ENCODE measurements around the gene CRADD.
"Not testable (repeated sequence)": the region's sequence is repeated elsewhere in the genome, so short reads cannot be mapped to it uniquely, and the experiment has no call there.

The CRADD gene

DNA sequence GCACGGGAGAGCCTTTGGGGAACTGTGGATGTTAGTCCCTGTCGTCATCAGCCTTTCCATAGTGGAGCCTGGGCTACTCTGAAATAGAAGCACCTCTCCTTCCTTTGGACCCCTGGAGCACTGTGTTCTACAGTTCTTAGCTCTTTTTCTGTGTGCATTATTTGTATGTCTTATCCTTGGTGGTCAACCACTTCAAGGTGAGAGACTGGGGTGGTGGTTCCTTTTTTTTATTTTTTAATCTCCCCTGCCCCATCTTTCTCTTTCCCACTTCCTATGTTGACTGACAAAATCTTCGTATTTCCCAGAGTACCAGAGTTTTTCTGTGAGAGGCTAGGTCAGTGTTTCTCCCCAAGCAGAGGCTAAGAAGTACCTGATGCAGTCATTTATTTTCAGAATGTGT lies 111.7 kb downstream of the CRADD start:
- no peak for DNase-seq

DNA sequence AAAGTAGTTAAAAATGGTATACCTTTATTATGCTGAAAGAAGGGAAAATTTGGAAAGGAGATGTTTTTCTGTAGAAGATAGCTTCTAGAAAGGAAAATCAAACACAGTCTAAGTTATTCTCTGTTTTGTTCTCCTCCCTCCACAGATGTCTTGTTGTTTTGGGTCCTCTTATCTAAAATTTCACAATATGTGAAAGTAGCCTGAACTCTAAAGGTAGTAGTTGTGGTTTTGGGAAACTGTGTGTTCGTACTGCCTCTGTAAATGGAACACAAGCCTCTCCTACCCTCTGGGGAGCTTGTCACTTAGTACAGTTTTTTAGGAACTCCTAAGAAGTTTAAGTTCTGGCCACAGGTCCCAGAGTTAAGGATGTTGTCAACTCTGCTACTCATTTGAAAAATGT lies 112.6 kb downstream of the CRADD start:
- DNase-seq = no peak

DNA sequence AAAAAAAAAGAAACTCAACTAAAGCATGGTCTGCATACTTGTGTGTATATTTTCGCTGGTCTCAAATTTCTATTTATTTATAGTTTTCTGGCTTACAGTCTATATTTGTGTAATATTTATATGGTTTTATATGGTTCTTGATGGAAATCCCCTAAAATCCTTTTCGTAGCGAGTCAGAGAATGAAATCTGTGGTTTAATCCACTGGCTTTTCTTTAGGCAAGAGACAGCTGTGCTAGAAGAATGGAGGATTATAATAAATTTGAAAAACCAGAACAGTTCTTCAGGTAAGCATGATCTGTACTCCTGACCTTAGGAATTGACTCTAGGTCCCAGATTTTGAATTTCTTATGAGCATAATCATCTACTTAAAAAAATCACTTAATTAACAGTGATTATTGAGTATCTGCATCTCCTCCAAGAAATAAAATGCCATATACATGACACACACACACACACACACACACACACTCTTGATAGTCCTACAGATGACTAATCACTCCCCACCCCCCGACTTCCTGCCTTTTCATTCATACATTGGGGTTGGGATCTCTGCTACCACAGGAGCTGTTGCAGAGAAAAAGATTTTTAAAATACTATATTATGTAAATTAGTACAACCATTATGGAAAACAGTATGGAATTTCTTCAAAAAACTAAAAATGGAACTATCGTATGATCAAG lies 113.4 kb downstream of the CRADD start:
- no peak for DNase-seq

DNA sequence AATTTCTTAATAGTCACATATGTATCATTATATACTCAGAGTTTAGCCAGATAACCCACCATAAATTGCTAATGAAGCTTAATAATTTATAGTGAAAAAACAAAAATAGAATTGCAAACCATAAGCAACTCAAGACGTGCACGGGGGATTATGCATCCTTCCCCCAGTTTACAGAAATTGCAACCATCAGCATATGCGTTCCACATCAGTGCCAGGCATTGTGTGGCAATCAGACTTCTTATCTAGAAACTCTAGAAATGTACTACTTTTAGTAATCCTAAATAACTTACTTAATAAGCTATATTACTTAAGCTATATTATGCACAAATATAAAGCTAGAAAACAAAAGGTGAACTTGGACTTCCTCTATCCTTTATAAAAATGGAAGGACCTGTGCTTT lies 115.8 kb downstream of the CRADD start:
- DNase-seq = no peak

DNA sequence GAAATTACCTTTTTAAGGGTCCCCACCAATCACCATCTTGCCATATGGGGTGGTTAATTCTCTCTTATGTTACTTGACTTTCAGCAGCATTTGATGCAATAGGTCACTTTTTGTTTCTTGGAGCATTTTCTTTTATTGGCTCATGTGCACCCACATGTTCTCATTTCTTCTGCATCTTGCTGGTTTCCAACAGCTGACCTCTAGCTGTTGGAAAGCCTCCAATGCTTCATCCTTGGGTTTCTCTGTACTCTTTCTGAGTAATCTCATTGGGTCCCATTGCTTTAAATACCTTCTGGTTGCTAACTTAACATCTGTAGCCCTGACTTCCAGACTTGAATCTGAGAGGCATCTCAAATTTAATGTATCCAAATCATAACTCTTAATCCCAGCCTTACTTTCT lies 116.8 kb downstream of the CRADD start:
- no peak for DNase-seq

DNA sequence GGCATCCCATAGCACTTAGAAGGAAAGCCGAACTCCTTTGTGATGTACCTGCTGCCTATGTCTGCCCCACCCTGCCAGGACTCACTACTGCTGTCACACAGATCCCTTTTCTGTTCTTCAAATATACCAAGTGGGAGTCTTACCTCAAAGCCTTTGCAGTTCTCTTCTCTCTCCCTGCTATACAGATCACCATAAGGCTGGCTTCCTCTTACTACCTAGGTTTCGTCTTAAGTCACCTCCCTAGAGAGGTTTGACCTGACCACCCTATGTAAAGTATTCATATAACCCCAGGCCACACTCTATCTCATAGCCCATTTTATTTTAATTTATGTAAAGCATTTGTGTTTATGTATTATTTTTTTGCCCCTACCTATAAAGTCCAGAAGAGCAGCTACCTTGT lies 117.6 kb downstream of the CRADD start:
- no peak for DNase-seq

DNA sequence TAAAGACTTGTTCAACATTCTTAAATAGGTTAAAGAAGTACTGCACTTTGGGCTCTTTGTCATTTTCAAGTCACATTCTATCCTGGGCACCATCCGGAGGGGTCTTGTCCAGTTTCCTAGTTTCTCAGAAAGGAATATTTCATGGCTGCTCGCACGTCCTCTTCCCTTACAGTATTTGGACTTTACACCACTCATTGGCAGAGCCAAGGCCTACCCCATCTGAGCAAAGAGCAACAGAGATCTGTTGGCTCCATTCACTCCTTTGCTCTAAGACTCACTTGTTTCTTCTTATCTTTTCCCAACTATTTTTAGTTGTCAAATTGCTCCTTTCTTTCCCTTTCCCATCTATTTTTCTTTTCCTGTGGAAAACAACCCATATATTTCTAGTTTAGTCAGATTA lies 118.2 kb downstream of the CRADD start:
- no peak for DNase-seq

DNA sequence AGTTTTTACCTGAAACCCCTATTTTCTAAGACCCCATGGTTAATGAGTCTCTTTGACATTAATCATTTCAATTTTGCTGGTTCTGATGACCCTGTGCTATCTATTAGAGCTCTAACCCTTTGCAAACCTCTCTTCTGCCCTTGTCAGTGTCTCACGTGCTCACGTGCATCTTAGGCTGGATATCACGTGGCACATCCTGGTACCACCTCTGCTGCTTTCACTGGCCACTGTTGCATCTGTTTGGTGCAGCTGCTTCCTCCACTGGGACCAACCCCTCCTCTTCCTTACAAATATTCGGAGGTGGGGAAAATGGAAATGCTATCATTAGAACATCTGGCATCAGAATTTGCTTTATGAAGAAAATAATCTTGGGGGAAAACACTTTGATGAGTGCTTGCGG lies 119.6 kb downstream of the CRADD start:
- no peak for DNase-seq

DNA sequence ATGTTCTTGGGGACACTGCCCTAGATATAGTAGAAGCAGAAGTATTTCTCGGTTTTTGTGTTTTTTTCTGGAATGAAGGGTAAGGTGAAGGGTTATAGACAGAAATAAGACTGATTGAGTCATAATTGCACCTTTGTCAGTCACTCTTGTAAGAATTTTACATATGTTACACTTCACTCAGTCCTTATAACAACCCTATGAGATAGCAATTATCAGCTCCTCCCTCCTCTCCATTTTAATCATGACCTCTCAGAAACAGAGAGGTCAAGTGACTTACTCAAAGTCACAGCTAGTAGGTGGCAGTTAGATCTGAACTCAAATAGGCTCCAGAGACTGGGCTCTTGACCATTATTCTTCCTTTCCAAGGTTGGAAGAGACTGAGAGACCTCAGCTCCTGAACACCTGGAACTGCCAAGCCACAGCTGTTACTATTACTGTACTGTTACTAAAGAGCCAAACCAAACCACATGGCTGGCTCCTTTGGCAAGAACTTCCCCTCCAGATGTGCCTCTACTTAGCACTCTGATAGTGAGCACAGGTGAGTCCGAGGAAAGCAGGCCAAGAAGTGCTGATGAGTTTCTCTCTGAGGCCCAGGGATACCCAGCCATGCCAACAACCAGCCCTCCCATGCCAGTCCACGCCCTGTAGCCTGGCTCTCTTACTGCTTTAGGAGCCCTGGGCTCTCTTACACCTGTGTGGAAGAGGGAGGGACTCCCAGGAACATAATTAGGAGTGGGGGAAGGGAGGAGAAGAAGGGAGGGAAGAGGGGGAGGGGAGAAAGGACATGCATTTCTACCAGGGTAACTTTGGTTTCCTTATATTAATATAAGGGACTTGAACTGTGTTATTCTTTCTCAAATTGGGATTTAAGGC lies 121.3 kb downstream of the CRADD start:
- DNase-seq = no peak

DNA sequence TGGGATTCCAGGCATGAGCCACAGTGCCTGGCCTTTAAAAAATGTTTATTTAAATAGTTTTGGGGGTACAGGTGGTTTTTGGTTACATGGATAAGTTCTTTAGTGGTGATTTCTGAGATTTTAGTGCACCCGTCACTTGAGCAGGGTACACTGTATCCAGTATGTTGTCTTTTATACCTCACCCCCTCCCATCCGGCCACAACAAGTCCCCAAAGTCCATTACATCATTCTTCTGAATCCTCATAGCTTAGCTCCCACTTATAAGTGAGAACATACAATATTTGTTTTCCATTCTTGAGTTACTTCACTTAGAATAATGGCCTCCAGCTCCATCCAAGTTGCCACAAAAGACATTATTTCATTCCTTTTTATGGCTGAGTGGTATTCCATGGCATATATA lies 124.5 kb downstream of the CRADD start:
- not testable (repeated sequence) for DNase-seq

DNA sequence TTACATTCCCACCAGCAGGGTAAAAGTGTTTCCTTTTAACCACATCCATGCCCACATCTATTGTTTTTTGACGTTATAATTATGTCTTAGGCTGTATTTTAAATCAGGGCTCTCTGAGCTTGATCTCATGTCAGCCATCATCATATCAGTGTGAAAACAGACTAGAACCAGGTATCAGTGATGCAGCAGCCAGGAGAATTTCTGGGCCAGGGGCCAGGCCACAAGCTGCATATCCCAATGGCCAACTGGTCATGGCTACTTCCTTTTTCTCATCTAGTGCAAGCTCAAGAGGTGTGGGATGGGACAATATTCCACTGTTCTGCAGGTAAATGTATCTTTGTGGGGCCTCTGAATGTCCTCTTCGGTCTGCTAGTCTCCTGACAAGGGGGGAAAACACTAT lies 125.1 kb downstream of the CRADD start:
- no peak for DNase-seq

DNA sequence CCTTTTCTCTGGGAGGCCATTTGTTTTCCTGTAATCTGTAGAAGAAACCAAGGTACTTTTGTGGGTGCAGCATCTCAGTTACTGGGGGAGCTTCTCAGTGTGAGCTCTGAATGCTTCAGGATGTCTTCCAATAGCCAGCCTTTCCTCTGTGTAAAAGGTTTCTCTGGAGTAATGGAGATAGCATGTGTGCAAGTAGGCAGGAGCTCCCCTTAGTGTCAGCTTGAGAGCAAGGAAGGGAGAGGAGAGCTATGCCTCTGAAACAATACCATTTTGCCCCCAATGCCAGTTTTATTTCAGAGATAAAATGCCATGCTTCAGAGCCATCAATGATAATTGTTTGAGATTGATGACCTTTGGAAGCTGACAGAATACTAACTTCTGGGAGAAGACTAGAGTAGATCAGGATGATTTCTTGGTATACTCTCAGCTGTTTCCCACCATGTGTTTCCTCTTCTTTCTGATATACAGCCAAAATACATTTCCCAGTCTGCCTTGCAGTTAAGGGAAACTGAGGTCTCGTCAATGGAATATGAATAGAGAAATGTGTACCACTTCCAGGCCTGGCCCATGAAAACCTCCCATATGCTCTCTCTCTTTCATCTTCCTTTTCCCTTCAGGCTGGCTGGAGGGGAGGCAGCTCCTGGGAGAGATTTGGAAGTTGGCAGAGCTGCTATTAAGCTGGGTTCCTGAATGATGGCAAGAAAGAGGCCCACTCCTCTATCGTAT lies 125.7 kb downstream of the CRADD start:
- DNase-seq = no peak

DNA sequence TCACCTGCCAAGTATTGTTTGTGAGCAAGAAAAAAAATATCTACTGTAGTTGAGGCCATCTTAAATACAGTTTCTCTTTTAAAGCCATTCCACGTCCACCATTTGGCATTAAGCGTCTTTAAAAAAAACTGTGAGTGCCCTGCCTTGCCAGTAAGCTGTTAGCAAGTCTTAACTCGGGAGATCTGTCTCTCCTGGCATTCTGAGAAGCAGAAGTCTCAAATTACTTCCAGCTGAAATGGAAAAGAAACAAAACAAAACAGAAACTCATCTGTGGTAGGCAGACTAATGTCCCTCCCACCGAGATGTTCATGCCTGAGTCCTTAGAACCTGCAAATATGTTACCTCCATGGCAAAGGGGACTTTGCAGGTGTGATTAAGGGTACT lies 126.2 kb downstream of the CRADD start:
- no peak for DNase-seq

DNA sequence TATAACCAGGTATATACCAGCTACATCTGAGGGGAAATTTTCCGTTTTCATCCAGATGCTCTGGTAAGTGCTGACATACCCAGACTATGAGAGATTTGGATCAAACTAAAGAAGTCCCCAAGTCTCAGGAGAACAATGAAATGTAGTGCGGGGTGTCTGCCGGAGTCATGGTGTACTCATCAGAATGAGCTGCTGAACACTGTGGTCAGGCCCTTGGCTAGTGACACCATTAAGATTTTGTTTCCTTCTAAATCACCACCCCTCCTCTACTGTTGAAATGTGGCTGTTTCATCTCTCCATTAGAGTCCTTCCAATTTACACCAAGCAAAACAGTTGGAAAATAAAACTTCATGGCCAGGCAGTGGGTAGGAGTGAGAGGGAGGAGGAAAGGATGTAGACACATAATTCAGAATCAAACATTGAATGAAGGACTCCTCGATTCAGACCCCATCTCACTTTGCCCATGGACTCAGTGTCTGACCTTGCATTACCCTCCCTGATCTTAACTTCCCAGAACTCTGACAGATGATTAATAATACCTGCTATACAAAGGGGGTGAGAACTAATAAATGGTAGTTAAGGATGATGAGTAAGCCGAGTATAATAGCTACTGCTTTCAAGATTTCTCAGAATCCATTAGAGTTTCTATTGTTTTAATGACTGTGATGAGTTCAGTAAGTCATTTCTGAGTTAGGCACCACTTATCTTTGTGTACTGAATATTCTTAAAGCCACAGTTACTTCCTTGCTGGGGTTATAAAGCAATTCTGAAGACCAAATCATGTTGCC lies 127.4 kb downstream of the CRADD start:
- DNase-seq = no peak

DNA sequence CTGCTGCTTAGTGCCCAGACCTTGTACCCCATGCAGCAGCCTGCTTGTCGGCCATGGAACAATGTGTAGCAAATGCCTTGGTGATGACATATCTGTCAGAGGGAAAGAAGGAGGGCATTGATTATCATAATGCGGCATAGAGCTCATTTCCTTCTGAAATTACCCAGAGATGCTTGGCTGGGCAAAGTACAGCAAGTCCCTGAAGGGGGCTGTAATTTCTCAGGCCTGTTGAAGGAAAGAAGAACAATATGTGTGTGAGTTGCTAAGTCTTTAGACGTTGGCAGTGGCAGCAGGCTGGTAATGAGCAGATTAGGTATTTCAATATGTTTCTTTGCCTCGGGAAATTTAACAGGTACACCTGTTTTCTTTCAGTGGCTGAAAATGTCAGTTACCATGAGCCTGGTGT lies 128.6 kb downstream of the CRADD start:
- DNase-seq = no peak

DNA sequence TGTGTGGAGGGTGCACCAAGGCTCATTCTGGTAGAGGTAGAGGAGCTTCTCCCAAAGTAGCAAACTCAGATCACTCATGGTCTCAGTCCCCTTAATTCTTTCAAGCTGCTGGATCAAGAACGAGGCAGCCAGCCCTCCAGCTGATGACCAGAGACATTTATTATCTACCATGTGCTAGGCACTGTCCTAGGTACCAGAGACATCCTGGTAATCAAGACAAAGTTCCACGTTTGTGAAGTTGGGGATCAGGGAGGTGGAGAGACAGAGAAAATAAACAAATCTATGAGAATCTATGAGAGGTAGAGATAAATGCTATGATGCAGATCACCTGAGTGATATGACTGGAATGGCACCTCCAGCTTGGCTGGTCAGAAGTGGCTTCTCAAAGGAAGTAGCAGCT lies 130.2 kb downstream of the CRADD start:
- DNase-seq = no peak

DNA sequence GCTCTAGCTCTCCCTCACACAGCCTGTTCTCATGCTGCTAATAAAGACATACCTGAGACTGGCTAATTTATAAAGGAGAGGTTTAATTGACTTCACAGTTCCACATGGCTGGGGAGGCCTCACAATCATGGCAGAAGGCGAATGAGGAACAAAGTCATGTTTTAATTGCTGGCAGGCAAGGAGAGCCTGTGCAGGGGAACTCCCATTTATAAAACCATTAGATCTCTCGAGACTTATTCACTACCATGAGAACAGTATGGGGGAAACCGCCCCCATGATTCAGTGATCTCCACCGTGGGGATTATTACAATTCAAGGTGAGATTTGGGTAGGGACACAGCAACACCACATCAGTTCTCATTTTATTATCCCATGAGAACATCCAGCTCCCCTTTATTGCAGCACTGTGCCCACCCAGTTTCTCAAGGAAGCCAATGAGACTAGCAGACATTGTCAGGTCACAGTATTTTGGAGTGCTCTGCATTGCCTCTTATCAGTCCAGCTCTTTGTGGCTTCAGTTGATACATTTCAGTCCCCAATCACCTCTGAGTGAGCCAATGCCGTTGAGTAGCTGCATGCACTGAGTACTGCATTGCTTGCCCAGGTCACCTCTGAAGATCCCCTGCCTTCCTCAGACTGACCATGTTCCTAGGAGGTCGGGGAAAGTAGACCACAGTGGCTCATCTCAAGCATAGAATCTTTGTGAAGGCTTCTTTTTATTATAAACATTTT lies 131.2 kb downstream of the CRADD start:
- no peak for DNase-seq

DNA sequence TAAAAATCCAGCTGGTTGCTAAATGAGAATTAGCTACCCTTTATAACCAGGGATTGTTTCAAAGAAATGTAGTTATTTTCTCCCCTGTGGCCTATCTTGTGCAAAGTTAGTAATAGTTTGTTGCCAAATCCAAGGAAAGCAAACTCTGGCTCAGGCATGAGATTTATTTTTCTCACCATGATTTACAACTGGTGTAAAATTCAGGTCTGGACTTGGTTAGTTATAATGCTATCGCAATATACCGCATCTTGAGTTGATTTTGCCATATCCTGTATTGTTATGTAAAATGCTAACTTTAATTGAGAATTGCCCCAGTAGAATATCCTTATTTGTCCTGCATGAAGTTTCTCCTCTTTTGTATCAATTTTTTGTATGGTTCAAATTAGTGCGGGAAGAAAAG lies 135.5 kb downstream of the CRADD start:
- DNase-seq = no peak

DNA sequence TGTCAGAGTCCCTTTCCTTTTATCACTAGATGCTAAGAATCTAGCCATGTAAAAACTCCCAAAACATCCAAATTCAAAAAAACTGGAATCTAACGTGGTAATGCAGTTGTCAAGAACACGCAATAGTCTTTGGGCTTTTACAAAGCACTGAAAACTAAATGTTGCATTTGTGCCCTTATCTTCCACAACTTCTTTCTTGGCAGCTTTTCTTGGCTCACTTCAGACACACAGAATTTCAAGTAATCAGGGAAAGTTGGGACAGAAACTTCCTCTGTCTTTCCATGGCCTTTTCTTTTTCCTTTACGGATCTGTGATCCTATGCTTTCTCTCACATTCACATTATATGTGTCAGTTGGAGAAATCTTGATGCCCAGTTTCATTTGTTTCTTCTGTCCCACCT lies 136.0 kb downstream of the CRADD start:
- no peak for DNase-seq

DNA sequence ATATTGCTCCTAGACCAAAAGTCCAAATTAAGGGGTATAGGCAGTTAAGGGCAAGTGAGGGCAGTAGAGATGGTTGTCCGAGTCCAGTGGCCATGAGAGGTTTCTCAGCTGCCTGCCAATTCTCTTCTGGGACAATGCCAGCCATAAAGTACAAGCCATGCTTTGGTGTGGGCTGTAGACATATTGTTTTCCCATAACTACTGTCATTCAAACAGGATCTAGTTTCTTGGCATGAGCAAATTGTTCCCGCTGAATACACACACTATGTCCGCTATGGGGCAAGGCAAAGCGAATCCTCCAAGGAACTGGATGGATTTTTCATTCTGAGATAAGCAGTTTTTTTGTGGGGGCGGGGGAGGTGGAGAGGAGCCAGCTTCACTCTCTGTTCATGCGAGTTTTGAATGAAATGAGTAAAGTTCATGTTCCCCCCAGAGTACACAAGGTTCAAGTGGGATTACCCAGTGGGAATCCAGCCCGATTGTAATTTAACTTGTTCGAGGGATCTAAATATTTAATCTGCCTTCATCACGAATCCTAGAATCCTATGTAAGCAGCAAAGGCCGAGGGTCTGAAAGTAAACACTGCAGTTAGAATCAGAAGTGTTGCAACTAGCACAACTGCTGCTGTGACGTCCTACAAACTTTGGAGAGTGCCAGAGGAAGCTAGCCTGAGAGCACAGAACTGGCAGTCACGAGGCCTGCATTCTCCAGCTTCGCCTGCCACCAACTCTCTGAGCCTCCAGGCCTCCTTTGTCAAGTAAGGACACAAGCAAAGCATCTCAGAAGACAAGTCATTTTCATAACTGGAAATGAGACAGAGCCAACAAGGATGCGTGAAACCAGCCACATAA lies 137.0 kb downstream of the CRADD start:
- DNase-seq = no peak

DNA sequence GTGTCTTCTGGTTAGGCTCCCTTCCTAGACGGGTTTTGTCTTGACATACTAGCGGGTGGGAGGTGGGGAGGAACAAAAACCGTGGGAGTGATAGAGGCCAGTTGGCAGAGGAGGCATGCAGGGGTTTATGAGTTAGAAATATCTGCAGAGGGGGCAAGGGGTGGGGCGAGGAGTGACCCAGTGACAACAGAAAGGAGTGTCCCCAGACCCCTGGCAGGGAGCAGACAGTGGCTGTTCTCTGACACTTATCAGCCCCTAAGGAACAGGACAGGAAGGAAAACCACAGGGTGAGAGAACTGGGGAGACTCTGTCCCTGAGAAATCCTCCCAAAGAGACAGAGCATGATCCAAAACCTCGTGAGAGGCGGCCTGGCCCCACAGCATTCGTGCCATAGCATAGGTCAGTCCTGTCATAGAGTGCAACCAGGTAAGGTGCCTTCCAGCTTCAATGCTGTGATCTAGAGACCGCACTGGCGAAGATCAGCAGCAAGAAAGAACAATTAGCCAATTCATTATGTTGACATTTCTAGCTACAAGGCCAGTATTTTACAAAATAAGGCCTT lies 141.4 kb downstream of the CRADD start:
- no peak for DNase-seq
